IMR-90 (cell line): ENCODE measurements around the gene SLC4A8. TPM values are rescaled to one million over a fixed set of nuclear protein-coding genes. Genes with fewer than 3 reads are reported as not detected.

Source experiments
- ATAC-seq: fragments of 200-7000 bp; cut with Tn5 transposase; 2 replicates; pipeline ENCODE4 v1.9.1; 2020; ENCODE audit warnings: low read depth, mild to moderate bottlenecking, moderate library complexity
- BruUV-seq: library from RNA; stranded (reverse); fragments of 400-500 nt; replicated peaks from 2 replicates; lab custom pipeline; 2021; lab: Mats Ljungman, UMichigan
- CTCF ChIA-PET: fragments of 300-600 bp; formaldehyde crosslinking; extraction: SDS; loops from one replicate; lab custom pipeline; 2021; ENCODE audit warnings: antibody characterized with exemption; lab: Yijun Ruan, JAX
- POLR2A ChIA-PET: fragments of 300-600 bp; sonication (Branson Sonifier 250); formaldehyde crosslinking; loops from one replicate; lab custom pipeline; 2022; ENCODE audit warnings: antibody characterized with exemption; ENCODE audit not compliant: unreplicated experiment; lab: Charles Lee
- DNase-seq: peaks from one replicate; pipeline ENCODE4 v3.0.0; 2013
- H2AFZ ChIP-seq: replicated peaks from 2 replicates; pipeline ENCODE3; 2013; ENCODE audit warnings: low read length, mild to moderate bottlenecking; ENCODE audit not compliant: poor library complexity
- H2AK5ac ChIP-seq: 2 replicates; pipeline ENCODE4 v1.6.1; 2013; ENCODE audit warnings: low read depth, low read length, inconsistent platforms
- H2AK9ac ChIP-seq: replicated peaks from 2 replicates; pipeline ENCODE3; 2013; ENCODE audit warnings: mild to moderate bottlenecking, low read depth, low read length, moderate library complexity; ENCODE audit not compliant: poor library complexity
- H2BK120ac ChIP-seq: 2 replicates; pipeline ENCODE4 v1.6.1; 2013; ENCODE audit warnings: low read depth, low read length, inconsistent platforms
- H2BK15ac ChIP-seq: 3 replicates; pipeline ENCODE4 v1.6.1; 2013; ENCODE audit warnings: low read depth, low read length, inconsistent platforms
- H2BK20ac ChIP-seq: 2 replicates; pipeline ENCODE4 v1.6.1; 2013; ENCODE audit warnings: low read depth, mild to moderate bottlenecking, inconsistent platforms, low read length, moderate library complexity
- H2BK5ac ChIP-seq: 2 replicates; pipeline ENCODE4 v1.6.1; 2013; ENCODE audit warnings: mild to moderate bottlenecking, low read depth, low read length, inconsistent platforms; ENCODE audit not compliant: poor library complexity, severe bottlenecking
- H3K14ac ChIP-seq: replicated peaks from 2 replicates; pipeline ENCODE4 v1.6.1; 2013; ENCODE audit warnings: low read depth, low read length, inconsistent platforms
- H3K18ac ChIP-seq: 2 replicates; pipeline ENCODE4 v1.6.1; 2013; ENCODE audit warnings: low read depth, low read length, control low read depth
- H3K23ac ChIP-seq: 2 replicates; pipeline ENCODE4 v1.6.1; 2013; ENCODE audit warnings: low read depth, low read length, inconsistent platforms
- H3K27ac ChIP-seq: 2 replicates; pipeline ENCODE4 v1.5.1; 2013; ENCODE audit warnings: mild to moderate bottlenecking, control low read depth, low read length; ENCODE audit not compliant: insufficient read depth
- H3K27me3 ChIP-seq: 2 replicates; pipeline ENCODE4 v1.6.1; 2013; ENCODE audit warnings: low read length; ENCODE audit not compliant: control insufficient read depth, insufficient read depth
- H3K36me3 ChIP-seq: 2 replicates; pipeline ENCODE4 v1.6.1; 2013; ENCODE audit warnings: low read length, mixed read lengths; ENCODE audit not compliant: control insufficient read depth, insufficient read depth
- H3K4ac ChIP-seq: 2 replicates; pipeline ENCODE4 v1.6.1; 2013; ENCODE audit warnings: low read depth, low read length, inconsistent platforms
- H3K4me1 ChIP-seq: 2 replicates; pipeline ENCODE4 v1.6.1; 2013; ENCODE audit warnings: low read length, mixed read lengths; ENCODE audit not compliant: control insufficient read depth, insufficient read depth
- H3K4me2 ChIP-seq: 2 replicates; pipeline ENCODE4 v1.6.1; 2013; ENCODE audit warnings: low read depth, mild to moderate bottlenecking, control low read depth, low read length, moderate library complexity
- H3K4me3 ChIP-seq: 2 replicates; pipeline ENCODE4 v1.5.1; 2013; ENCODE audit warnings: low read depth, mild to moderate bottlenecking, control low read depth, low read length, moderate library complexity; ENCODE audit not compliant: insufficient read depth
- H3K56ac ChIP-seq: 2 replicates; pipeline ENCODE4 v1.6.1; 2013; ENCODE audit warnings: low read length, inconsistent platforms; ENCODE audit not compliant: insufficient read depth; ENCODE audit errors: extremely low read depth
- H3K79me1 ChIP-seq, 2 experiments: 2 replicates each; pipeline ENCODE4 v1.6.1; 2013; ENCODE audit warnings: low read length in 2 of 2, inconsistent platforms in 1 of 2, low read depth in 1 of 2
- H3K9ac ChIP-seq: 2 replicates; pipeline ENCODE4 v1.6.1; 2013; ENCODE audit warnings: low read depth, low read length, control low read depth
- H3K9me1 ChIP-seq: 2 replicates; pipeline ENCODE4 v1.6.1; 2013; ENCODE audit warnings: low read length, inconsistent platforms; ENCODE audit not compliant: insufficient read depth
- H3K9me3 ChIP-seq: 2 replicates; pipeline ENCODE4 v1.6.1; 2013; ENCODE audit warnings: low read length; ENCODE audit not compliant: control insufficient read depth, insufficient read depth
- H4K20me1 ChIP-seq: 2 replicates; pipeline ENCODE4 v1.6.1; 2013; ENCODE audit warnings: low read length, inconsistent platforms; ENCODE audit not compliant: insufficient read depth
- H4K5ac ChIP-seq: 2 replicates; pipeline ENCODE4 v1.6.1; 2013; ENCODE audit warnings: mild to moderate bottlenecking, low read depth, low read length, control low read depth
- H4K8ac ChIP-seq, 2 experiments: 2 replicates each; pipeline ENCODE4 v1.6.1; 2013; ENCODE audit warnings: low read depth in 2 of 2, low read length in 2 of 2, control low read depth in 1 of 2, inconsistent platforms in 1 of 2
- H4K91ac ChIP-seq: 2 replicates; pipeline ENCODE4 v1.6.1; 2013; ENCODE audit warnings: low read depth, low read length, inconsistent platforms; ENCODE audit not compliant: insufficient read depth
- BHLHE40 ChIP-seq: fragments of 150-350 bp; IDR thresholded peaks from 2 replicates; pipeline ENCODE4 v1.6.1; 2016; ENCODE audit warnings: mild to moderate bottlenecking, low read depth, low read length
- CEBPB ChIP-seq: IDR thresholded peaks from 2 replicates; pipeline ENCODE4 v1.6.1; 2012; ENCODE audit warnings: low read depth, low read length, improper control_type of control experiment
- CHD1 ChIP-seq: IDR thresholded peaks from 2 replicates; pipeline ENCODE4 v1.6.1; 2012; ENCODE audit warnings: low read depth, low read length, improper control_type of control experiment
- ELK1 ChIP-seq: fragments of 150-350 bp; IDR thresholded peaks from 2 replicates; pipeline ENCODE4 v1.6.1; 2016; ENCODE audit warnings: low read depth, mild to moderate bottlenecking, low read length, moderate library complexity, borderline replicate concordance
- FOS ChIP-seq: fragments of 150-350 bp; IDR thresholded peaks from 2 replicates; pipeline ENCODE4 v1.6.1; 2016; ENCODE audit warnings: low read depth, low read length
- MAZ ChIP-seq: IDR thresholded peaks from 2 replicates; pipeline ENCODE4 v1.6.1; 2012; ENCODE audit warnings: low read depth, mild to moderate bottlenecking, low read length, improper control_type of control experiment, moderate library complexity, borderline replicate concordance
- MXI1 ChIP-seq: IDR thresholded peaks from 2 replicates; pipeline ENCODE4 v1.6.1; 2012; ENCODE audit warnings: low read depth, mild to moderate bottlenecking, low read length, moderate library complexity, borderline replicate concordance
- NFE2L2 ChIP-seq: fragments of 150-350 bp; IDR thresholded peaks from 2 replicates; pipeline ENCODE4 v1.6.1; 2016; ENCODE audit warnings: low read depth, mild to moderate bottlenecking, low read length
- POLR2A ChIP-seq: IDR thresholded peaks from 2 replicates; pipeline ENCODE4 v1.6.1; 2012; ENCODE audit warnings: mild to moderate bottlenecking, low read depth, low read length
- RAD21 ChIP-seq: IDR thresholded peaks from 2 replicates; pipeline ENCODE4 v1.6.1; 2012; ENCODE audit warnings: low read length, improper control_type of control experiment
- RCOR1 ChIP-seq: IDR thresholded peaks from 2 replicates; pipeline ENCODE4 v1.6.1; 2012; ENCODE audit warnings: mild to moderate bottlenecking, low read length, improper control_type of control experiment; ENCODE audit not compliant: insufficient replicate concordance
- RFX5 ChIP-seq: IDR thresholded peaks from 2 replicates; pipeline ENCODE4 v1.8.0; 2012; ENCODE audit warnings: low read depth, mild to moderate bottlenecking, low read length, moderate library complexity
- SMC3 ChIP-seq: fragments of 150-350 bp; IDR thresholded peaks from 2 replicates; pipeline ENCODE4 v1.6.1; 2016; ENCODE audit warnings: low read depth, mild to moderate bottlenecking, antibody characterized with exemption, low read length, moderate library complexity
- USF2 ChIP-seq: fragments of 150-350 bp; IDR thresholded peaks from 2 replicates; pipeline ENCODE4 v1.6.1; 2017; ENCODE audit warnings: mild to moderate bottlenecking, antibody characterized with exemption, low read length, low read depth
- WGBS, 2 experiments: methylation state at CpG; one replicate each; pipeline versions ENCODE4 v1.1.5 to v1.1.7; 2013; ENCODE audit warnings: missing lambda C conversion rate in 2 of 2; ENCODE audit not compliant: insufficient read length in 1 of 2; ENCODE audit errors: extremely low coverage in 2 of 2; 5-methylcytosine and 5-hydroxymethylcytosine counted together
- dilution Hi-C: fragments of 300-500 bp; cut with HindIII; formaldehyde crosslinking; loops from one replicate; pipeline ENCODE4 v1.14.3; 2018; ENCODE audit warnings: low sequenced_read_pairs; ENCODE audit not compliant: unreplicated experiment
- in situ Hi-C: fragments of 300-500 bp; cut with MboI; formaldehyde crosslinking; loops from 3 replicates; pipeline ENCODE4 v1.14.3; 2019; ENCODE audit warnings: low sequenced_read_pairs, inconsistent platforms, mixed read lengths
- intact Hi-C: fragments of 100-400 bp; cut with micrococcal nuclease; formaldehyde crosslinking; loops from 2 replicates; pipeline ENCODE4 v1.10.0; 2022
- polyA plus RNA-seq, 3 experiments: library from polyadenylated mRNA; depleted of rRNA; stranded (reverse); fragments of >200 nt; gene quantifications; 2 replicates each; pipeline ENCODE4 v1.2.3, GENCODE V29; 2012; ENCODE audit warnings: low replicate concordance in 1 of 3
- total RNA-seq: library from RNA; depleted of rRNA; stranded (reverse); fragments of >200 nt; gene quantifications from 2 replicates; pipeline ENCODE4 v1.2.3, GENCODE V29; 2012

SLC4A8 gene
- total and polyA plus RNA-seq, 2 of the 4 experiments (the other 2 are of a cell fraction): 3.1 to 5.2 TPM

GRCh38 chr12:51391283-51392123 lies 33.1 kb upstream of the SLC4A8 start, which contains the start of gene GALNT6:
Gene GALNT6 (minus strand): TSS chr12:51391406. CDS start chr12:51379781, 11,625 bp downstream.
- no peaks in the 10 kb centered on the region for H3K27me3 ChIP-seq
- H2BK120ac ChIP-seq: peak within 1 kb of the TSS; percentile 71
- H3K27ac ChIP-seq: peak within 1 kb of the TSS; percentile 12; the same call in 1 of the 2 replicates
- intact Hi-C loops: no loop called here
- peak within 1 kb of the TSS; percentile 54 for H3K23ac ChIP-seq
- dilution Hi-C loops: no loop called here
- H3K4me3 ChIP-seq: peak within 1 kb of the TSS; percentile 48
- H3K56ac ChIP-seq: no peak within 1 kb of the TSS
- peaks cover 0 to 32% of the 10 kb centered on the region in 2 experiments; a peak in 2 of 4 replicates for H3K79me1 ChIP-seq
- H3K4me2 ChIP-seq: peak within 1 kb of the TSS; percentile 77
- peaks cover 30% of the 10 kb centered on the region for H3K9me1 ChIP-seq
- H4K91ac ChIP-seq: peak within 1 kb of the TSS; percentile 70
- no peak for DNase-seq
- ATAC-seq: peak; percentile 22
- H3K4ac ChIP-seq: peak within 1 kb of the TSS; percentile 75
- H3K14ac ChIP-seq: peak within 1 kb of the TSS; percentile 42
- peak within 1 kb of the TSS; percentile 39 for H2BK5ac ChIP-seq
- POLR2A ChIA-PET: no interaction called here
- H2AFZ ChIP-seq: peak within 1 kb of the TSS; percentile 89
- H4K8ac ChIP-seq: peak within 1 kb of the TSS; percentile 81 to 82
- peak within 1 kb of the TSS; percentile 57 for H2BK20ac ChIP-seq
- H4K20me1 ChIP-seq: no peaks in the 10 kb centered on the region
- 9% methylated on average over 36 of the region's 73 CpGs; no CpG with 5 or more reads in 1 of the 2 experiments for WGBS, 2 experiments
- H3K4me1 ChIP-seq: peaks cover 21% of the 10 kb centered on the region
- CTCF ChIA-PET: interaction anchor here (1.6 kb wide), 1 partner anchor 17 kb away, joined by 3 read pairs; no protein-coding TSS in a partner anchor
- peak within 1 kb of the TSS; percentile 6 for H4K5ac ChIP-seq
- H2AK5ac ChIP-seq: peak within 1 kb of the TSS; percentile 78
- no peaks in the 10 kb centered on the region for H3K9me3 ChIP-seq
- H3K18ac ChIP-seq: peak within 1 kb of the TSS; percentile 44; the same call in 1 of the 2 replicates
- peak within 1 kb of the TSS; percentile 30; the same call in 1 of the 2 replicates for H3K9ac ChIP-seq
- in situ Hi-C loops: no loop called here
- peak within 1 kb of the TSS; percentile 60; the same call in 1 of the 3 replicates for H2BK15ac ChIP-seq
- no peaks in the 10 kb centered on the region for H3K36me3 ChIP-seq
- H2AK9ac ChIP-seq: peak within 1 kb of the TSS; percentile 85
- no TSS peak for BruUV-seq
- TF ChIP-seq MXI1: no peak
- no peak for TF ChIP-seq MAZ
- TF ChIP-seq SMC3: no peak
- TF ChIP-seq CHD1: no peak
- no peak for TF ChIP-seq ELK1
- no peak for TF ChIP-seq CEBPB
- TF ChIP-seq RCOR1: no peak
- no peak for TF ChIP-seq NFE2L2
- no peak for TF ChIP-seq POLR2A
- TF ChIP-seq FOS: no peak
- no peak for TF ChIP-seq USF2
- TF ChIP-seq RFX5: no peak
- TF ChIP-seq BHLHE40: no peak
- TF ChIP-seq RAD21: no peak
